ELF-1 (cell line): Measurements from ENCODE around the gene RAP1GAP.
"Not testable (repeated sequence)": the region's sequence is repeated elsewhere in the genome, so short reads cannot be mapped to it uniquely, and the experiment has no call there.

Experiments
- DNase-seq: peaks from one replicate; pipeline ENCODE4 v3.0.0-alpha.2; 2016; ENCODE audit warnings: low read depth, low spot score

RAP1GAP gene

DNA sequence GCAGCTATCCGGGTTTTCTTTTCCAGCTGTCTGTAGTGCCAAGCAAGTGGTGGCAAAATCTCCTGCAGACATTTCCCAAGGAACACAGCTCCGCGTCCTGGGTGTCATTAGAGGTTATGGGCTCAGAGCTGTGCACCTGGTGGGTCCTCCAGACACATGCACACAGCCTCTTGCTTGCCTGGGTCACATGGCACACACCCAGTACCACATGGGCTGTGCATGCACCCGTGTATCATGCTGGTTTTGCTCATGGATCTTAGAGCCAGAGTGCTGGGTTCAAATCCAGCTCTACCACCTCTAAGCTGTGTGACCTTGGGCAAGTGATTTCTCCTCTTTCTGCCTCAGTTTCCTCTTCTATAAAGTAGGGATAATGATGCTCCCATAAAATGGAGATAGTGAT, 98.3 kb downstream of the RAP1GAP start:
- DNase-seq = no peak

DNA sequence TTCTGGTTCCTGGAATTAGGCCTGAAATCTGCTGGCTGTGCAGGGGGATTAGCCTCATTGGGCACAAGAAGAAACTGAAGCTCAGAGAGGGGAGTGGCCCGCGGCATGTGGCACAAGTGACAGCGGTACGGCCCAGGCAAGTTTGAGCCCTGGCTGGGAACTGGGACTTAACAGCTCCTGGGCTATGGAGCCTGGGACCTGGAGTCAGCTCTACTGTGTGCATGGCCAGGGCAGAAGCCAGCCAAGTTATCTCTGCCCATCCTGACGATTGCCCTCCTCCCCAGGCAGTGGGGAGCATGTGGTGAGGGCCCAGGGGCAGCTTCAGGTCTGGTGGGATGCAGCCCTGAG, 98.7 kb downstream of the RAP1GAP start:
- DNase-seq = no peak

DNA sequence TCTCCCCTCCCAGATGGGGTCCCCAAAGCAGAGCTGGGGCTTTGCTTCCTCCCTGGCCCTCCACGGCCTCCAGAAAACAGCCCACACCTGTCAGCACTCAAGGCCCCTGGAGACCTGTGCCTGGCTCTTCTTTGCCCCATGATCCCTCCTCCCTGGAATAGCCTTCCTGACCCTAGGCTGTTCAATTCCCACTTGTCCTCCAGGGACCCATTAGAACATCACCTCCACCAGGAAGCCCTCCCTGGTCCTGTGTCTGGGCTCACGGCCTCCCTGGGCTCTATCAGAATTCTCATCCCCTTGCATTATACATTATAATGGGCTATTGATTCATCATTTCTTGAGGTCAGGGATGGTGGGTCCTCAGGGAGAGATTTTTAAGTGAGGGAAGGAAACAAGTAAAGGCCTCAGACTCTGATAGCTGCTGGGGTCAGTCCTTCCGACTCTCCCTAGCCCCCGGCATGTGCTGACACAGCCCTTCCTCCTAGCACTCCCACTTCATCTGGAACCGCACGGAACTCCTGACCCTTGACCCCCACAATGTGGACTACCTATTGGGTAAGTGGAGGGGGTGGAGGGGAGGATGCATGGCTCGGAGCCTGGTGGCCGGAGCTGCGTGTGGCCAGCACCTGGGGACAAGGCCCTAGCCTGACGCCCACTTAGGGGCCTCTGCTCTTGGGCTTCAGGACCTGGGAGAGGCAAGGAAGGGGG, 99.2 kb downstream of the RAP1GAP start:
- DNase-seq = no peak

DNA sequence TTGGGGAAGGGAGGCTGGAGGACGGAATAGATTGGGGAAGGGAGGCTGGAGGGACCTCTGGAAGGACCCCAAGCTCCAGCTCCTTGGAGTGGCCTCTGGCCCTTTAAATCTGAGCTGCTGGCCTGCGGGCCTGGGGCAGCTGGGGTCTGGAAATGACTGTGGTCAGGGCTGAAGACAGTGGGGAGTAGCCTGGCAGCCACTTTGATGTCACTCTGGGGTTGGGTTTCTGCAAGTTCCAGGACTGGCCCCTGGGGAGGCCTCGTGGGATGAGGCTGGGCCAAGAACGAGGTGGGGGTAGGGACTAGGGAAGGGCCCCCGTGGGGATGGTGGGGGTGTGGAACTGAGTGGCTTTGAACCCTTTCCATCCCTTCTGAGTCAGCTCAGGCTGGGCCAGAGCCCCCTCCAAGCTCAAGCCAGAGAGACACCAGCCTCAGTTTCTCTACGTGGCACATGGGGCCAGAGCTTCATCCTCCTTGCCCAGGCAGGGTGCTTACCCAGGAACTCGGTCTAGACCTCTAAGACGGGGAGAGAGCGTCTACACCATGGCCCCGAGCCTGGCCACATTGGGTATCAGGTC, 100.3 kb downstream of the RAP1GAP start:
- peak; percentile 60 for DNase-seq

DNA sequence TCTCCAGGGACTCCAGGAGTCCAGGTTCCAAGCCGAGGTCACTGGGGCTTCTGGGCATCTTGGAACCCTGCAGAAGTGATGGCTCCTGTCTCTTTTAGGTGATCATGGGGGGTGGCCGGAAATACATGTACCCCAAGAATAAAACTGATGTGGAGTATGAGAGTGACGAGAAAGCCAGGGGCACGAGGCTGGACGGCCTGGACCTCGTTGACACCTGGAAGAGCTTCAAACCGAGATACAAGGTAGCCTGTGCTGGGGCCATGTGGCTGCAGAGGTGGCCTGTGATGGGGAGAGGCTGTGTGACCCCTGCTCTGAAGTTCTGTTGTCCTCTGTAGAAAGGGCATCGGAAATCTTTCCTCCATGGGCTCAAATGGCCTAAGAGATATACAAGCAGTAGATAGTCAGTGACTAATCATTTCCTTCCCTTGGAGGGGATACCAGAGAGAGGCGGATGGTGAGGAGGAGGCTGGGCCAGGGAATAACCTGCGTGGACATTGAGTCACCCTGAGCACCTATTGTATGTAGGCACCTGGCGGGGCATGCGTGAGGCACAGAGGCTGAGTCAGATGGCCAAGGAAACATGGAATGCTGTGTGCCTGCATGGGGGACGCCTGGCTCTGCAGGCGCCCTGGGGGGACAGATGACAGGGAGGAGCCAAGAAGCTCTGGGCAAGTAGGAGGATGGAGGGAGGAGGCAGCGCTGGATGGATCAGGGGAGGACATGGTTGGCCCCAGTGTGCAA, 101.0 kb downstream of the RAP1GAP start:
- DNase-seq = peak; percentile 79

DNA sequence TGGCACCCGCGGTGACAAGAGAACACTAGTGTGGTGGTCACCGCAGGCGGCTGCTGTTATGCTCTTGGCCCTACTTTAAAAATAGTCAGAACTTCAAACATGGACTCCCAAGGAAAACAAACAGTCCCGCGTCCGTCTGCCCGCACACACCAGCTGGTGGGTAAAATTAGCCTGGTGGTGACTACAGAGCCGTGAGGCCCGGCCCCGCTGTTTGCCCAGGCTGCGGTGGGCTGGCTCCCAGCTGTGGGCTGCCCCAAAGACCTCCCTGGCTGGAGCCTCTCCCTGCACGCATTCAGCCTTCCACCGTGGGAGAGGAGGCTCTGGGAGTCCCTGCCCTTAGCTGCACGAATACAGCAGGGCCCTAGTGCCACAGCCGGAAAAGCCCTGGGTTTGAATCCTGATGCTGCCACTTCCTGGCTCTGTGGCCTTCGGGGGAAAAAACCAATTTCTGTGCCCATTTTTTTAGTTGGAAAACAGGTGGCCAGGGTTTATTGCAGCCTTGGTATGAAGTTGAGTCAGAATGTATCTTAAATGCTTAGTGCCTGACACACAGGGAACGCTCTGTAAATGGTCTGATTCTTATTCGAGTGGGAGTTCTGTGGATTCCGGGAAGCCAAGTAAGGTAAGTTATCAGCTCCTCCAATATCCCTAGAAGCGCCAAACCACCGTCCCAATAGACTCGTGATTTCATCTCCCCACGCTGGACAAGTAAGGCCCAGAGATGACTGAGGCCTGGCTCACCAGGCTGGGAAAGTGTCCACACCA, 101.7 kb downstream of the RAP1GAP start:
- DNase-seq = no peak

DNA sequence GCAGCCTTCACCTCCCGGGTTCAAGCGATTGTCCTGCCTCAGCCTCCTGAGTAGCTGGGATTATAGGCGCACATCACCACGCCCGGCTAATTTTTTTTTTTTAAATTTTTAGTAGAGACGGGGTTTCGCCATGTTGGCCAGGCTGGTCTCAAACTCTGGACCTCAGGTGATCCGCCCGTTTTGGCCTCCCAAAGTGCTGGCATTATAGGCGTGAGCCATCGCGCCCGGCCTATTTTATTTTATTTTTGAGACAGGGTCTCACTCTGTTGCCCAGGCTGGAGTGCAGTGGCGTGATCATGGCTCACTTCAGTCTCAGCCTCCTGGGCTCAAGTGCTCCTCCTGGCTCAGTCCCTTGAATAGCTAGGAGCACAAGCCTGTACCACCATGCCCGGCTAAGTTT, 102.8 kb downstream of the RAP1GAP start:
- DNase-seq = not testable (repeated sequence)

DNA sequence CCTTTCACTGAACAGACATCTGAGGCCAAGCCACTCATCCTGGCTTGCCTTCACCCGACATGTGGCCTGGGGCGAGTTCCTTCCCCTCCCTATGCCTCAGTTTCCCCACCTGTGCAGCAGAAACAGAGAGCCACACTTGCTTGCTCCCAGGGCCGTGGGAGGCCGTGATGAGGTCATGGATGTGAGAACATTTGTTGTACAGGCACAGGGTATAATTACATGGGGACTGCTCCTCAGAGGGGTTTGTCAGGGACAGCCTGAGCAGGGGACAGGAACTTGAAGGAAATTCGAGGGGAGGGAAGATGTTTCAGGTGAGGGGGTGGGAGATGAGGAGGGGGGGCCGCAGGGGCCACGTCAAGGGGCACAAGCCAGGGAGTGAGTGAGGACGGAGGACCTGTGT, 103.9 kb downstream of the RAP1GAP start:
- DNase-seq = no peak

DNA sequence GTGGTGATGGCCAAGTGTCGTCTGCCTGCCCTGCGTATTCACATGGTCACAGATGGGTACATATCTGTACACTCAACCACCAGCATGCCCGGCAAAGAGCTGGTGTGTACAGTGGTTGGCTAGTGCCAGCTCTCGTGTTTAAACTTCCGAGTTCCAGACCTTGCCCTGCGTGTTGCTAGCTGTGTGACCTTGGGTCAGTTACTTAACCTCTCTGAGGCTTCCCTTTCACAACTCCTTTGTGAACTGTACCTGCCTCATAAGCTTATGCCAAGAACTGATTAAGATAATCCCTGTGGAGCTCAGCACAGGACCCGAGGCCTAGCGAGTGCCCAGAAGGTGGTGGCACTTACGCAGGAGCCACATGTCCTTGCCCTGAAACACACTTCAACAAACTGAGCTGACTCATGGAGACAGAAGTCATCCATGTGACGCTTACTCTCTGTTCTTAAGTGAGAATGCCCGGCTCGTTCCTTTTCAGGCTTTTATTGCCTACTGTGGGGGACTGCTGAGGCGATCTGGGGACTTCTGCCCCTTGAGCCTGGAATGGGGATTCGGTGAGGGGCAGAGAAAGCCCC, 104.5 kb downstream of the RAP1GAP start:
- DNase-seq = no peak

DNA sequence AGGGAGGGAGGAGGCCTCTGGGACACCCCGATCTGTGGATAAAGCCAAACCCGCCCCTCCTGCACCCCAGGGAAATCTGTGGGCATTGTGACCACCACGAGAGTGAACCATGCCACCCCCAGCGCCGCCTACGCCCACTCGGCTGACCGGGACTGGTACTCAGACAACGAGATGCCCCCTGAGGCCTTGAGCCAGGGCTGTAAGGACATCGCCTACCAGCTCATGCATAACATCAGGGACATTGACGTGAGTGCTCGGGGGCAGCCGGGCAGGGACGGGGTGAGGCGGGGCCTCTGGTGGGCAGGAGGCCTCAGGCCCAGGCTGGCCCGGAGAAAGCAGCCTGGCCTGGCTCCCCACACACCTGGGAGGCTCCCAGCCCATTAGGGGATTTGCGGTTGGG, 105.2 kb downstream of the RAP1GAP start:
- DNase-seq = no peak

DNA sequence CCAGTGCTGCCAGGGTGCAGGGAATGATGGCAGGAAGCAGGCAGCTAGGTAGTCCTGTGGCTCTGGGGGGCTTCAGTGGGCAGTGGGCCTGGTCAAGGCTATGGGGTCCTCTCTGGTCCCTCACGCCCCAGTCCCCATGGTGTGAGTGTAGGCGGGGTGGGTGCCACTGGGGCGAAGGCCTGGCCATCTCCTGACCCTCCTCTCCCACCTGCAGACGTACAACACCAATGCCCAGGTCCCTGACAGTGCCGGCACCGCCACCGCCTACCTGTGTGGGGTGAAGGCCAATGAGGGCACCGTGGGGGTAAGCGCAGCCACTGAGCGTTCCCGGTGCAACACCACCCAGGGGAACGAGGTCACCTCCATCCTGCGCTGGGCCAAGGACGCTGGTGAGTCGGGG, 106.3 kb downstream of the RAP1GAP start:
- no peak for DNase-seq

DNA sequence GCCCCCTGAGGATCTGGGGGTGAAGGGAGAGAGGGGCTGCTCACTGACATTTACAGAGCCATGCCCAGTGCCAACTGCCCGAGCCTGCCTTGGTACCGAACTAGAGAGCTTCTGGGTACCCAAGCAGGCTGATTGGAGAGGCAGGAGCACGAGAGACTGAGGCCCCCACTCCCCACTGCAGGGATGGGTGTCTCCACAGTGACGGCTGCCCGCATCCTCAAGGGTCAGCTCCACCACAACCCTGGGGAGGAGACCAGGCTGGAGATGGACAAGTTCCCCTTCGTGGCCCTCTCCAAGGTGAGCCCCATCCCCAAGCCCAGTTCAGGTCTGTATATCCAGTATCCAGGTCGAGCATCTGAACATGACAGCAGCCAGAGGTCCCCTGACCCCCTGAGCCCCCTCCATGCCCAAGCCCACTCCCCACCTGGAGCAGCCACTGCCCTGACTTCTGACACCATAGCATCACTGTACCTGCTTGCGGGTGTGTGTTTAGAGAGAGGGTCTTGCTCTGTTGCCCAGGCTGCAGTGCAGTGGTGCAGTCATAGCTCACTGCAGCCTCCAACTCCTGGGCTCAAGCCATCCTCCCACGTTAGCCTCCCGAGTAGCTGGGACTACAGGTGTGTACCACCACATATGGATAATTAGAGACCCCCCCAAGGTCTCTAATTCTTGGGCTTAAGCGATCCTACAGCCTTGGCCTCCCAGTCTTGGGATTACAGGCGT, 108.1 kb downstream of the RAP1GAP start:
- DNase-seq = no peak

DNA sequence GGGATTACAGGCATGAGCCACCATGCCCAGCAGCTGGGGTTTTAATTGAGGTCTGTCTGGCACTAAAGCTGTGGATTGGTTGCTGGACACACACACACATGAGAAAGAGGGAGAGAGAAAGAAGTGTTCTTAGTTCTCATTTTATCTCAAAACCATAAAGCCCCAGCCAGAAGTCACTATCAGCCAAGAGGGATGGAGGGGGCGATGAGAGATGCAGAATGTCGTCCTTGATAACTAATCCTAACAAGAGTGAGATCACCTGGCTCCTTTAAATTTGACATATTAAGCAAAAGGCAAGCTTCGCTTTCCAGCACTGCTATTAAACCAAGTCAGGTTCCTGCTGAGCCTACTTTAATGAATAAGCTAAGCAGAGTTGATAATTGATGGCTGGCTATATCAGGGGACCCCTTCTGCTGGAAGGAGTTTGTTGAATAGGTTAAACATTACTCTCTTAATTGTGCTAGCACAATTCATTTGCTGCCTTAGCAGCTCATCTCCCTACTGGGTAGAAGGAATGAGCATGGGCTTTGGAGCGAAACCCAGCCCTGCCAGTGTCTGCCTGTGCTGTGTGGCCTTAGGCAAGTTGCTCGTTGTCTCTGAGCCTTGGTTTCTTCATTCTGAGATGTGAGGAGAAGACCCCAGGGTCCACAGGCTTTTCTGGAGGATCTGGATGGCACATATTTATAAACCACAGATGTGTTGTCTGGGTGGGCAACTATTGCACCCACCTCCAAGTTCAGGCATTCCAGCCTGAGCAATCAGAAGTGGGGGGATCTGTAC, 109.2 kb downstream of the RAP1GAP start:
- no peak for DNase-seq

DNA sequence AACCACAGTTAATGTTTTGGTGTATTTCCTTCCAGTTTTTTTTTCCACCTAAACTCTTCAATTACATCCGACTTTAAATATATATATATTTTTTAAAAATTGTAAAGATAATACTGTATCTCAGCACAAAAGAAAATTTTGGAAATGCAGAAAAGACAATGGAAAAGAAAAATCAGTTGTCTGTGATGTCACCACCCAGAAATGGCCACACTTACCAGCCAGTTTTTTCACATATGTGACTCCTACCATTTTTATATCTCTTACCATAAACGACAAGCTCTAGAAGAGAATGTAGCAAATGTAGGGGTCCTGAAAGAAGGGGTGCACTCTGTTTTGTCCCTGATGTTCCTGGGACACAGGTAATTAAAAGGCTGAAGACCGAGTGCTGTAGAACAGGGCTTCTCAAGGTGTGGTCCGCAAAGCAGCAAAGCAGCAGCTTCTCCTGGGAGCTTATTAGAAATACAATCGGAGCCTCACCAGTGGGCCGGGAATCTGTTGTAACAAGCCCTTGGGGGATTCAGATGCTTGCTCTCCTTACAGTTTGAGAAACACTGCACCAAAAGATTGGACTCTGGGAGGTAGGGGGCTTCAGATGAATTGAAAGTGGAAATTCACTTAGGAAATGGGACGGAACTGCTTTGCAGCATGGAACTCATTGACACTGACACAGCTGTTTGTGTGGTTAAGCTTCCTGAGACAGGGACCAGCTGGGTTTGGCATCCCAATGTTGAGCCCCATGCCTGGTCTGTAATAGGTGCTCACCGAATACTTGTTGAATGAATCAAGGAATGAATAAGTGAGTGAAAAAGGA, 115.8 kb downstream of the RAP1GAP start:
- peak; percentile 54 for DNase-seq

DNA sequence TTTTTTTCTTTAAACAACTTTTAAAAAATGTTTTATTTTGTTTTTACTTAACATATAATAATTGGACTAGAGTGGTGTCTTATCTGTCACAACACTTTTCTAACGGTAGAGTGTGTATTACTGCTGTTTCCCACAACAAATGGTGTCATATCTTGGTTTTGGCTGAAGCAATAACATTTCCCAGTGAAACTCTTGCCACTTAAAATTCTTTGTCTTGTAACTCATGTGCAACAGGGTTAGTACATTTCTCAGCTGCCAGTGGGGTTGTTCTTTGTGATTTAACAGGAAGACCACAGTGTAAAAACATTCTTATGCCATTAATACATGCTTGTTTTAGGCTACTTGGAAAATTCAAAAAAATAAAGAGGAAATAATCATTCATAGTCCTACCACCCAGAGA, 116.4 kb downstream of the RAP1GAP start:
- DNase-seq = no peak

DNA sequence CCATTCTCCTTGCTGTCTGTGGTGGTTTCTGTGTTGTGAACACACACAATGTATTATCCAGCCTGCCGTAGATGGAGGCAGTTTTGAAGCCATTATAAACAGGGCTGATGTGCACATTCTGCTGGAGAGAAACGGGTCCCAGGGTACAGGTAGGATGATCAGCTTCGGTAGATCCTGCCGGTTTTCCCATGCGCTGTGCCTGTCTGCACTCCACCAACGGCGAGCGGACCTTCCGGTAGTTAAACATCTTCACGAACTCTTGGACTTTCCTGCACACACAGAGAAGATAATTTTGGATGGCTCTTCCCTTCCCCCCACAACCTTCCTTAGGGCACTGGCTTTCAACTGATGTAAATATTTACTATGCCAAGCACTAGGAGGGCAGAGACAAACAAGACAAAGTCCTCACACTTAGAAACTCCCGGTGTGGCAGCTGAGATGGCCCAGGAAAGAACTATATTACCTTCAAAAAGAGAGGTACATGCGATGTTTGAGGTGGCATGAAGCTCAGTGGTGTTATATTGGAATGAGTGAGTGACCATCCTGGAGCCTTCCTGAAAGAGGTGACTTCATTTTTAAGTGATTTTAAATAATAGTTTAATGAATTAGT, 118.2 kb downstream of the RAP1GAP start:
- no peak for DNase-seq

DNA sequence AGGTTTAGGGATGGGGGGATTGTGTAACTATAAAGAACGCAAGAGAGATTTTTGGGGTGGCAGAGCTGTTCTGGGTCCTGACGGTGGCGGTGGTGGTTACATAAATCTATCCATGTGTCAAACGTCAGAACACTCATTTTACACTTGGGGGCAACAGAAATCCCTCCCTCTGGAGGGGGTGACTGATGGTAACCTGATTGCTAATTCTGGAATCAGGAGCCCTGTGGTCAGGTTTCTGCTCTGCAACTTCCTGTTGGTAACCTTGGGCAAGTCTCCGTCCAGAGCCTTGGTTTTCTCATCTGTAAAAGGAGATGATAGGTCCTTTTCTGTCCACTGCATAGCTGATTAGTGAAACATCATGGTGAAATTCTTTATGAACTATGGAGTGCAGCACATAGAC, 119.1 kb downstream of the RAP1GAP start:
- DNase-seq = no peak

DNA sequence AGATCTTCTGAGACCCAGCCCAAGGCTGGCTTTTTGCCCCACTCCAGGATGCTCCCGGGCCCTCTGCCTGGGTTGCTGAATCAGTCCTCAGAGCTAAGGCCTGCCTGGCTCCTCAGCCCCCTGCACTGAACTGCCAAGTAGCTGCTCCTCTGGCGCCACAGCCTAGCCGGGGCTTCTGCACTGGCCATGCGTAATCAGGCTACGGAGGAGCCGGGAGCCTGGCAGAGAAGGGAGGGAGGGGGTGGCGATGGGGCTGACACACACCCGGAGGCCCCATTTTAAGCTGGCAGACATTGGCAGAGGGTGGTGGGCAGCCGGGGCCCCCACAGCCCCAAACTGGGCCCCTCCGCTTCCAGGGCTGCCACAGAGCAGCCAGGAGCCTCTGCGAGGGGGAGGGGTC, 121.3 kb downstream of the RAP1GAP start:
- no peak for DNase-seq
